Liver (tissue), 3 donors: Measurements from ENCODE around the gene DAD1.

Experiments
- ATF3 ChIP-seq: IDR thresholded peaks from 2 replicates; pipeline ENCODE4 v1.6.1; 2016; ENCODE audit warnings: antibody characterized with exemption
- CTCF ChIP-seq: fragments of 150-350 bp; IDR thresholded peaks from 2 replicates; pipeline ENCODE4 v1.5.1; 2017; ENCODE audit warnings: improper control_type of control experiment, low read depth, low read length; ENCODE audit not compliant: missing input control
- EGR1 ChIP-seq, 2 donors: IDR thresholded peaks; 2 replicates each; pipeline ENCODE4 v1.6.1; 2016 to 2018; ENCODE audit warnings: antibody characterized with exemption in 2 of 2, low read depth in 2 of 2
- FOXA1 ChIP-seq: IDR thresholded peaks from 2 replicates; pipeline ENCODE4 v1.6.1; 2016; ENCODE audit warnings: antibody characterized with exemption
- GABPA ChIP-seq, 2 donors: IDR thresholded peaks in 1 of 2; conservative IDR thresholded peaks in 1 of 2; 2 replicates each; pipeline ENCODE4 v1.6.1; 2016; ENCODE audit warnings: antibody characterized with exemption in 2 of 2, mild to moderate bottlenecking in 1 of 2, moderate library complexity in 1 of 2
- JUND ChIP-seq, 2 donors: IDR thresholded peaks; 2 replicates each; pipeline ENCODE4 v1.6.1; 2016; ENCODE audit warnings: antibody characterized with exemption in 2 of 2
- REST ChIP-seq: IDR thresholded peaks from 2 replicates; pipeline ENCODE4 v1.6.1; 2016; ENCODE audit warnings: antibody characterized with exemption, mild to moderate bottlenecking
- RXRA ChIP-seq, 2 donors: IDR thresholded peaks; 2 replicates each; pipeline ENCODE4 v1.6.1; 2017 to 2018; ENCODE audit warnings: antibody characterized with exemption in 2 of 2, mild to moderate bottlenecking in 1 of 2
- SP1 ChIP-seq: IDR thresholded peaks from 2 replicates; pipeline ENCODE4 v1.6.1; 2018; ENCODE audit warnings: antibody characterized with exemption, mild to moderate bottlenecking
- TAF1 ChIP-seq: conservative IDR thresholded peaks from 2 replicates; pipeline ENCODE4 v1.6.1; 2016; ENCODE audit warnings: antibody characterized with exemption, mild to moderate bottlenecking
- donor health status: healthy.
- donor health status: healthy.

- TF ChIP-seq CTCF, result no peak
- no peak for TF ChIP-seq EGR1 (IDR thresholded peaks at IDR 0.05; ENCODE audit: low read depth in 2 of 2)
- TF ChIP-seq REST, result no peak
- TF ChIP-seq GABPA (IDR thresholded peaks at IDR 0.05 in 1 of 2, conservative IDR thresholded peaks at IDR 0.05 in 1 of 2), result no peak
- no peak for TF ChIP-seq SP1
- TF ChIP-seq ATF3, result no peak
- TF ChIP-seq FOXA1, result no peak
- TF ChIP-seq RXRA (IDR thresholded peaks at IDR 0.05), result no peak
- no peak for TF ChIP-seq TAF1
- TF ChIP-seq JUND (IDR thresholded peaks at IDR 0.05), result no peak
These were observed 27.7 kb downstream of the DAD1 start for GRCh38 chr14:22561366-22561660.
